HepG2 (cell line): Measurements from ENCODE around the gene SIGLEC7. TPM values are rescaled to one million over a fixed set of nuclear protein-coding genes. Genes with fewer than 3 reads are reported as not detected.
A peak's percentile ranks its signal among the peaks of the same experiment; 100 is the strongest.

Source experiments
- CCDC6 ChIP-seq: sonication (generic); formaldehyde crosslinking; IDR thresholded peaks from 2 replicates; pipeline ENCODE4 v1.8.1; 2022; ENCODE audit warnings: mild to moderate bottlenecking, missing genetic modification reagents, moderate library complexity
- CENPT ChIP-seq: sonication (generic); formaldehyde crosslinking; IDR thresholded peaks from 2 replicates; pipeline ENCODE4 v1.8.0; 2022; ENCODE audit warnings: low read depth, mild to moderate bottlenecking, moderate library complexity, missing genetic modification reagents
- FLYWCH1 ChIP-seq: sonication (generic); formaldehyde crosslinking; IDR thresholded peaks from 2 replicates; pipeline ENCODE4 v1.8.1; 2023; ENCODE audit warnings: mild to moderate bottlenecking, missing genetic modification reagents
- FOXA3 ChIP-seq: IDR thresholded peaks from 2 replicates; pipeline ENCODE4 v1.6.1; 2016; ENCODE audit warnings: missing genetic modification reagents, missing compliant biosample characterization
- KLF9 ChIP-seq: IDR thresholded peaks from 2 replicates; pipeline ENCODE4 v1.6.1; 2016; ENCODE audit warnings: low read depth
- NBN ChIP-seq: fragments of 450-650 bp; conservative IDR thresholded peaks from 2 replicates; pipeline ENCODE4 v1.6.1; 2017
- ZNF142 ChIP-seq: sonication (generic); formaldehyde crosslinking; IDR thresholded peaks from 2 replicates; pipeline ENCODE4 v1.4.0; 2020; ENCODE audit warnings: missing genetic modification reagents
- ZNF383 ChIP-seq: sonication (generic); formaldehyde crosslinking; IDR thresholded peaks from 2 replicates; pipeline ENCODE4 v1.4.0; 2020; ENCODE audit warnings: missing genetic modification reagents, mild to moderate bottlenecking, borderline replicate concordance
- ZNF414 ChIP-seq: sonication (generic); formaldehyde crosslinking; IDR thresholded peaks from 2 replicates; pipeline ENCODE4 v1.5.0; 2020; ENCODE audit warnings: missing genetic modification reagents
- ZNF430 ChIP-seq: sonication (generic); formaldehyde crosslinking; IDR thresholded peaks from 2 replicates; pipeline ENCODE4 v1.9.0; 2021; ENCODE audit warnings: mild to moderate bottlenecking, missing genetic modification reagents
- ZNF639 ChIP-seq: conservative IDR thresholded peaks from 2 replicates; pipeline ENCODE4 v1.6.1; 2018; ENCODE audit warnings: missing genetic modification reagents
- polyA plus RNA-seq, 8 experiments: library from polyadenylated mRNA; depleted of rRNA in 3 of 8; stranded (reverse) in 7 of 8; unstranded in 1 of 8; fragments of >200 nt; fragmentation: Illumina TruSeq in 4 of 8; extraction: Trizol in 4 of 8; gene quantifications; 2 replicates each; pipeline versions ENCODE4 v1.2.1 to v1.2.3, GENCODE V29; 2011 to 2016; ENCODE audit warnings: low read depth in 4 of 8, missing spikeins in 1 of 8, mixed read lengths in 1 of 8; ENCODE audit not compliant: insufficient read depth in 1 of 8
- total RNA-seq, 5 experiments: library from RNA; depleted of rRNA; stranded (reverse); fragments of >200 nt; fragmentation: Illumina TruSeq; extraction: Trizol; gene quantifications; 2 replicates each; pipeline ENCODE4 v1.2.3, GENCODE V29; 2016; ENCODE audit warnings: low read depth in 1 of 5
- TF ChIP-seq, protein P1 (sequence below): sonication (generic); formaldehyde crosslinking; IDR thresholded peaks from 2 replicates; pipeline ENCODE4 v1.8.0; 2022; ENCODE audit warnings: mild to moderate bottlenecking, missing genetic modification reagents; ENCODE audit not compliant: insufficient replicate concordance
- TF ChIP-seq, protein P2 (sequence below): sonication (generic); formaldehyde crosslinking; IDR thresholded peaks from 2 replicates; pipeline ENCODE4 v1.4.0; 2020; ENCODE audit warnings: missing genetic modification reagents

SIGLEC7 gene
- total and polyA plus RNA-seq, 2 of the 13 experiments (the other 11 are each of a cell fraction or from before 2014, with no cell fraction given) = not detected

- peak; percentile 71; the same call in 1 of the 2 replicates for TF ChIP-seq ZNF639 (CRISPR knock-in tag)
- TF ChIP-seq ZNF383 = no peak
- TF ChIP-seq, protein P1, sequence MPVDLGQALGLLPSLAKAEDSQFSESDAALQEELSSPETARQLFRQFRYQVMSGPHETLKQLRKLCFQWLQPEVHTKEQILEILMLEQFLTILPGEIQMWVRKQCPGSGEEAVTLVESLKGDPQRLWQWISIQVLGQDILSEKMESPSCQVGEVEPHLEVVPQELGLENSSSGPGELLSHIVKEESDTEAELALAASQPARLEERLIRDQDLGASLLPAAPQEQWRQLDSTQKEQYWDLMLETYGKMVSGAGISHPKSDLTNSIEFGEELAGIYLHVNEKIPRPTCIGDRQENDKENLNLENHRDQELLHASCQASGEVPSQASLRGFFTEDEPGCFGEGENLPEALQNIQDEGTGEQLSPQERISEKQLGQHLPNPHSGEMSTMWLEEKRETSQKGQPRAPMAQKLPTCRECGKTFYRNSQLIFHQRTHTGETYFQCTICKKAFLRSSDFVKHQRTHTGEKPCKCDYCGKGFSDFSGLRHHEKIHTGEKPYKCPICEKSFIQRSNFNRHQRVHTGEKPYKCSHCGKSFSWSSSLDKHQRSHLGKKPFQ (CRISPR knock-in tag) = no peak
- no peak for TF ChIP-seq ZNF142 (CRISPR knock-in tag)
- TF ChIP-seq KLF9 = no peak
- 0 out of 2 replicates have a peak, but pooled peaks have one; percentile 55 for TF ChIP-seq ZNF430 (CRISPR knock-in tag)
- TF ChIP-seq, protein P2, sequence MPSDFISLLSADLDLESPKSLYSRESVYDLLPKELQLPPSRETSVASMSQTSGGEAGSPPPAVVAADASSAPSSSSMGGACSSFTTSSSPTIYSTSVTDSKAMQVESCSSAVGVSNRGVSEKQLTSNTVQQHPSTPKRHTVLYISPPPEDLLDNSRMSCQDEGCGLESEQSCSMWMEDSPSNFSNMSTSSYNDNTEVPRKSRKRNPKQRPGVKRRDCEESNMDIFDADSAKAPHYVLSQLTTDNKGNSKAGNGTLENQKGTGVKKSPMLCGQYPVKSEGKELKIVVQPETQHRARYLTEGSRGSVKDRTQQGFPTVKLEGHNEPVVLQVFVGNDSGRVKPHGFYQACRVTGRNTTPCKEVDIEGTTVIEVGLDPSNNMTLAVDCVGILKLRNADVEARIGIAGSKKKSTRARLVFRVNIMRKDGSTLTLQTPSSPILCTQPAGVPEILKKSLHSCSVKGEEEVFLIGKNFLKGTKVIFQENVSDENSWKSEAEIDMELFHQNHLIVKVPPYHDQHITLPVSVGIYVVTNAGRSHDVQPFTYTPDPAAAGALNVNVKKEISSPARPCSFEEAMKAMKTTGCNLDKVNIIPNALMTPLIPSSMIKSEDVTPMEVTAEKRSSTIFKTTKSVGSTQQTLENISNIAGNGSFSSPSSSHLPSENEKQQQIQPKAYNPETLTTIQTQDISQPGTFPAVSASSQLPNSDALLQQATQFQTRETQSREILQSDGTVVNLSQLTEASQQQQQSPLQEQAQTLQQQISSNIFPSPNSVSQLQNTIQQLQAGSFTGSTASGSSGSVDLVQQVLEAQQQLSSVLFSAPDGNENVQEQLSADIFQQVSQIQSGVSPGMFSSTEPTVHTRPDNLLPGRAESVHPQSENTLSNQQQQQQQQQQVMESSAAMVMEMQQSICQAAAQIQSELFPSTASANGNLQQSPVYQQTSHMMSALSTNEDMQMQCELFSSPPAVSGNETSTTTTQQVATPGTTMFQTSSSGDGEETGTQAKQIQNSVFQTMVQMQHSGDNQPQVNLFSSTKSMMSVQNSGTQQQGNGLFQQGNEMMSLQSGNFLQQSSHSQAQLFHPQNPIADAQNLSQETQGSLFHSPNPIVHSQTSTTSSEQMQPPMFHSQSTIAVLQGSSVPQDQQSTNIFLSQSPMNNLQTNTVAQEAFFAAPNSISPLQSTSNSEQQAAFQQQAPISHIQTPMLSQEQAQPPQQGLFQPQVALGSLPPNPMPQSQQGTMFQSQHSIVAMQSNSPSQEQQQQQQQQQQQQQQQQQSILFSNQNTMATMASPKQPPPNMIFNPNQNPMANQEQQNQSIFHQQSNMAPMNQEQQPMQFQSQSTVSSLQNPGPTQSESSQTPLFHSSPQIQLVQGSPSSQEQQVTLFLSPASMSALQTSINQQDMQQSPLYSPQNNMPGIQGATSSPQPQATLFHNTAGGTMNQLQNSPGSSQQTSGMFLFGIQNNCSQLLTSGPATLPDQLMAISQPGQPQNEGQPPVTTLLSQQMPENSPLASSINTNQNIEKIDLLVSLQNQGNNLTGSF (CRISPR knock-in tag) = no peak
- no peak for TF ChIP-seq CCDC6 (CRISPR knock-in tag)
- 0 out of 2 replicates have a peak, but pooled peaks have one; percentile 22 for TF ChIP-seq FOXA3
- 0 out of 2 replicates have a peak, but pooled peaks have one; percentile 53 for TF ChIP-seq ZNF414 (CRISPR knock-in tag)
- TF ChIP-seq FLYWCH1 (CRISPR knock-in tag) = no peak
- TF ChIP-seq CENPT = no peak
- TF ChIP-seq NBN = no peak
These were observed 33.9 kb upstream of the SIGLEC7 start, which contains the start of gene CTU1 (continued) for GRCh38 chr19:51108066-51108804.
